ENCODE results near the gene TMEM39B. TPM values are rescaled to one million over a fixed set of nuclear protein-coding genes. Genes with fewer than 3 reads are reported as not detected.
"Not testable (repeated sequence)": the region's sequence is repeated elsewhere in the genome, so short reads cannot be mapped to it uniquely, and the experiment has no call there.

The TMEM39B gene
- total RNA-seq, 1 donor from 2014 or later, result 13.3 TPM

DNA sequence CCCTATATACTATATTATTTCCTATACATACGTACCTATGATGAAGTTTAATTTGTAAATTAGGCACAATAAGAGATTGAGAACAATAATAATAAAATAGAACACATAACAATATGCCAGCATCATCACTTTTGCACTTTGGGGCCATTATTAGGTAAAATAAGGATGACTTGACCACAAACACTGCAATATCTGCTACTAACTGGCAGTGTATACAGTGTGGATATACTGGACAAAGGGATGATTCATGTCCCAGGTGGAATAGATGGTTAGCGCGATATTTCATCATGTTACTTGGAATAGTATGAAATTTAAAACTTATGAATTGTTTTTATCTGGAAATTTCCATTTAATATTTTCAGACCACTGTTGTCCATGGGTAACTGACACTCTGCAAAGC lies 71.3 kb downstream of the TMEM39B start:
- DNase-seq (ENCODE audit: low read depth) (no peak), FAIRE-seq (no peak)
- Histone ChIP-seq H2AFZ (ENCODE audit: low read depth, low read length) (no peak overlapping the region), H3K27me3 (ENCODE audit: insufficient read depth, low read length) (no peaks in the 10 kb centered on the region), H3K36me3 (ENCODE audit: insufficient read depth, low read length) (no peaks in the 10 kb centered on the region), H3K4me3 (ENCODE audit: insufficient read depth, low read depth, low read length) (no peak overlapping the region), H3K4me2 (ENCODE audit: low read length) (no peak overlapping the region), H4K20me1 (ENCODE audit: insufficient read depth, low read length) (peaks cover 76% of the 10 kb centered on the region), H3K79me2 (ENCODE audit: insufficient read depth, low read length) (peaks cover 91% of the 10 kb centered on the region), H3K9me3 (ENCODE audit: insufficient read depth, low read depth, low read length) (no peaks in the 10 kb centered on the region), H3K4me1 (ENCODE audit: insufficient read depth, low read length) (peaks cover 17% of the 10 kb centered on the region), H3K27ac (ENCODE audit: low read depth, low read length) (no peak overlapping the region), H3K9ac (ENCODE audit: low read length) (no peak overlapping the region)
- Mint-ChIP-seq H3K4me1 (ENCODE audit: low read depth, unreplicated experiment) (peaks cover 21% of the 10 kb centered on the region), H3K4me3 (ENCODE audit: unreplicated experiment) (no peak overlapping the region), H3K27me3 (ENCODE audit: low read depth, unreplicated experiment) (no peaks in the 10 kb centered on the region), H3K36me3 (ENCODE audit: low read depth, unreplicated experiment) (peaks cover 8% of the 10 kb centered on the region), H3K9me3 (ENCODE audit: unreplicated experiment) (no peaks in the 10 kb centered on the region), H3K27ac (ENCODE audit: unreplicated experiment) (peak overlapping the region; percentile 41)
- TF ChIP-seq EZH2 (IDR thresholded peaks at IDR 0.05; ENCODE audit: insufficient read depth, low read length), result no peak
- TF ChIP-seq, protein P1, sequence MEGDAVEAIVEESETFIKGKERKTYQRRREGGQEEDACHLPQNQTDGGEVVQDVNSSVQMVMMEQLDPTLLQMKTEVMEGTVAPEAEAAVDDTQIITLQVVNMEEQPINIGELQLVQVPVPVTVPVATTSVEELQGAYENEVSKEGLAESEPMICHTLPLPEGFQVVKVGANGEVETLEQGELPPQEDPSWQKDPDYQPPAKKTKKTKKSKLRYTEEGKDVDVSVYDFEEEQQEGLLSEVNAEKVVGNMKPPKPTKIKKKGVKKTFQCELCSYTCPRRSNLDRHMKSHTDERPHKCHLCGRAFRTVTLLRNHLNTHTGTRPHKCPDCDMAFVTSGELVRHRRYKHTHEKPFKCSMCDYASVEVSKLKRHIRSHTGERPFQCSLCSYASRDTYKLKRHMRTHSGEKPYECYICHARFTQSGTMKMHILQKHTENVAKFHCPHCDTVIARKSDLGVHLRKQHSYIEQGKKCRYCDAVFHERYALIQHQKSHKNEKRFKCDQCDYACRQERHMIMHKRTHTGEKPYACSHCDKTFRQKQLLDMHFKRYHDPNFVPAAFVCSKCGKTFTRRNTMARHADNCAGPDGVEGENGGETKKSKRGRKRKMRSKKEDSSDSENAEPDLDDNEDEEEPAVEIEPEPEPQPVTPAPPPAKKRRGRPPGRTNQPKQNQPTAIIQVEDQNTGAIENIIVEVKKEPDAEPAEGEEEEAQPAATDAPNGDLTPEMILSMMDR (IDR thresholded peaks at IDR 0.05; ENCODE audit: insufficient read depth, low read depth, low read length), result no peak

- peaks cover 22% of the 10 kb centered on the region for H3K4me1 Mint-ChIP-seq (ENCODE audit: low read depth, unreplicated experiment)
- peaks cover 82% of the 10 kb centered on the region for H3K79me2 ChIP-seq (ENCODE audit: insufficient read depth, low read length)
- peaks cover 11% of the 10 kb centered on the region for H3K4me1 ChIP-seq (ENCODE audit: insufficient read depth, low read length)
- peaks cover 80% of the 10 kb centered on the region for H4K20me1 ChIP-seq (ENCODE audit: insufficient read depth, low read length)
- not testable (repeated sequence) for FAIRE-seq; H3K27me3 ChIP-seq (ENCODE audit: insufficient read depth, low read length); H3K9me3 Mint-ChIP-seq (ENCODE audit: unreplicated experiment); H3K36me3 Mint-ChIP-seq (ENCODE audit: low read depth, unreplicated experiment); H3K27me3 Mint-ChIP-seq (ENCODE audit: low read depth, unreplicated experiment); H3K9ac ChIP-seq (ENCODE audit: low read length); H3K36me3 ChIP-seq (ENCODE audit: insufficient read depth, low read length); H3K27ac ChIP-seq (ENCODE audit: low read depth, low read length); DNase-seq (ENCODE audit: low read depth); H3K9me3 ChIP-seq (ENCODE audit: insufficient read depth, low read depth, low read length); H3K4me2 ChIP-seq (ENCODE audit: low read length); H2AFZ ChIP-seq (ENCODE audit: low read depth, low read length); H3K4me3 Mint-ChIP-seq (ENCODE audit: unreplicated experiment); H3K27ac Mint-ChIP-seq (ENCODE audit: unreplicated experiment); H3K4me3 ChIP-seq (ENCODE audit: insufficient read depth, low read depth, low read length)
These were observed 75.1 kb downstream of the TMEM39B start for GRCh38 chr1:32147799-32148198.

GRCh38 chr1:32150847-32151246 lies 78.1 kb downstream of the TMEM39B start:
- Mint-ChIP-seq H3K4me1 (ENCODE audit: low read depth, unreplicated experiment) (peaks cover 14% of the 10 kb centered on the region), H3K9me3 (ENCODE audit: unreplicated experiment) (no peaks in the 10 kb centered on the region), H3K27ac (ENCODE audit: unreplicated experiment) (peak overlapping the region; percentile 17), H3K4me3 (ENCODE audit: unreplicated experiment) (no peak overlapping the region), H3K36me3 (ENCODE audit: low read depth, unreplicated experiment) (peaks cover 6% of the 10 kb centered on the region), H3K27me3 (ENCODE audit: low read depth, unreplicated experiment) (no peaks in the 10 kb centered on the region)
- Histone ChIP-seq H3K9me3 (ENCODE audit: insufficient read depth, low read depth, low read length) (no peaks in the 10 kb centered on the region), H3K4me2 (ENCODE audit: low read length) (peak overlapping the region; percentile 51), H3K4me1 (ENCODE audit: insufficient read depth, low read length) (peaks cover 8% of the 10 kb centered on the region), H4K20me1 (ENCODE audit: insufficient read depth, low read length) (peaks cover 75% of the 10 kb centered on the region), H3K9ac (ENCODE audit: low read length) (peak overlapping the region; percentile 26), H3K27ac (ENCODE audit: low read depth, low read length) (no peak overlapping the region), H2AFZ (ENCODE audit: low read depth, low read length) (no peak overlapping the region), H3K4me3 (ENCODE audit: insufficient read depth, low read depth, low read length) (no peak overlapping the region), H3K36me3 (ENCODE audit: insufficient read depth, low read length) (no peaks in the 10 kb centered on the region), H3K79me2 (ENCODE audit: insufficient read depth, low read length) (peaks cover 79% of the 10 kb centered on the region), H3K27me3 (ENCODE audit: insufficient read depth, low read length) (no peaks in the 10 kb centered on the region)
- DNase-seq (ENCODE audit: low read depth), result peak; percentile 3
- no peak for FAIRE-seq
- TF ChIP-seq EZH2 (IDR thresholded peaks at IDR 0.05; ENCODE audit: insufficient read depth, low read length), result no peak
- TF ChIP-seq, protein P1 (IDR thresholded peaks at IDR 0.05; ENCODE audit: insufficient read depth, low read depth, low read length), result no peak
